SK-N-SH (cell line): ENCODE measurements around the gene PLAGL1.

Experiments
- CTCF ChIP-seq: fragments of 200-600 bp; sonication (generic); IDR thresholded peaks from 2 replicates; pipeline ENCODE4 v1.6.1; 2017; ENCODE audit warnings: antibody characterized with exemption, mild to moderate bottlenecking, moderate library complexity
- ELF1 ChIP-seq: IDR thresholded peaks from 2 replicates; pipeline ENCODE4 v1.4.0; 2012
- EP300 ChIP-seq, 2 experiments: IDR thresholded peaks; 2 replicates each; pipeline versions ENCODE4 v1.4.0 to v1.6.1; 2012; ENCODE audit warnings: borderline replicate concordance in 1 of 2, low read depth in 1 of 2, low read length in 1 of 2
- EZH2phosphoT487 ChIP-seq: fragments of 200-600 bp; sonication (generic); IDR thresholded peaks from 2 replicates; pipeline ENCODE4 v1.6.1; 2017; ENCODE audit warnings: low read depth, mixed run types, mild to moderate bottlenecking, antibody characterized with exemption, moderate library complexity, borderline replicate concordance
- GABPA ChIP-seq: IDR thresholded peaks from 2 replicates; pipeline ENCODE4 v1.4.0; 2012; ENCODE audit warnings: low read depth, mild to moderate bottlenecking
- JUND ChIP-seq: IDR thresholded peaks from 2 replicates; pipeline ENCODE4 v1.4.0; 2012
- POLR2AphosphoS5 ChIP-seq: IDR thresholded peaks from 2 replicates; pipeline ENCODE4 v1.6.1; 2012; ENCODE audit warnings: low read depth, low read length
- RCOR1 ChIP-seq: fragments of 150-350 bp; IDR thresholded peaks from 2 replicates; pipeline ENCODE4 v1.6.1; 2017; ENCODE audit warnings: antibody characterized with exemption, low read length
- REST ChIP-seq: IDR thresholded peaks from 2 replicates; pipeline ENCODE4 v1.6.1; 2012; ENCODE audit warnings: mild to moderate bottlenecking, low read depth, low read length, moderate library complexity
- SMC3 ChIP-seq: IDR thresholded peaks from 2 replicates; pipeline ENCODE4 v1.6.1; 2012; ENCODE audit warnings: low read depth, low read length, improper control_type of control experiment
- TCF12 ChIP-seq: IDR thresholded peaks from 2 replicates; pipeline ENCODE4 v1.4.0; 2012
- TEAD4 ChIP-seq: IDR thresholded peaks from 2 replicates; pipeline ENCODE4 v1.4.0; 2012; ENCODE audit warnings: mild to moderate bottlenecking, borderline replicate concordance; ENCODE audit not compliant: insufficient read depth
- YY1 ChIP-seq: IDR thresholded peaks from 2 replicates; pipeline ENCODE4 v1.4.0; 2012; ENCODE audit warnings: low read depth, mild to moderate bottlenecking
- ZBTB33 ChIP-seq: IDR thresholded peaks from 2 replicates; pipeline ENCODE4 v1.4.0; 2012; ENCODE audit warnings: low read depth, borderline replicate concordance

- TF ChIP-seq CTCF: no peak
- no peak for TF ChIP-seq JUND
- TF ChIP-seq POLR2AphosphoS5: no peak
- TF ChIP-seq EP300 (IDR thresholded peaks at IDR 0.05; ENCODE audit: borderline replicate concordance in 1 of 2, low read depth in 1 of 2, low read length in 1 of 2): no peak
- TF ChIP-seq REST: no peak
- TF ChIP-seq TEAD4: no peak
- TF ChIP-seq EZH2phosphoT487: no peak
- no peak for TF ChIP-seq YY1
- TF ChIP-seq ELF1: no peak
- TF ChIP-seq ZBTB33: no peak
- no peak for TF ChIP-seq RCOR1
- no peak for TF ChIP-seq SMC3
- no peak for TF ChIP-seq TCF12
- no peak for TF ChIP-seq GABPA
These were observed 57.2 kb downstream of the PLAGL1 start for GRCh38 chr6:143950875-143951274.
